H9 (cell line): ENCODE data around the gene JUP. TPM values are rescaled to one million over a fixed set of nuclear protein-coding genes. Genes with fewer than 3 reads are reported as not detected.

Source experiments
- DNase-seq: peaks from one replicate; pipeline ENCODE4 v3.0.0-alpha.2; 2017
- H2AFZ ChIP-seq: one replicate; pipeline ENCODE4 v1.6.1; 2013; ENCODE audit warnings: mild to moderate bottlenecking, low read length, control low read depth, moderate library complexity
- H2AK5ac ChIP-seq: 2 replicates; pipeline ENCODE4 v1.6.1; 2013; ENCODE audit warnings: low read length, control low read depth, mixed read lengths; ENCODE audit not compliant: insufficient read length
- H2BK120ac ChIP-seq: one replicate; pipeline ENCODE4 v1.6.1; 2013; ENCODE audit warnings: low read depth, mild to moderate bottlenecking, low read length, control low read depth, inconsistent platforms; ENCODE audit not compliant: poor library complexity, severe bottlenecking
- H2BK12ac ChIP-seq: 2 replicates; pipeline ENCODE4 v1.6.1; 2013; ENCODE audit warnings: low read length, control low read depth, mixed read lengths, low read depth; ENCODE audit not compliant: insufficient read length
- H2BK15ac ChIP-seq: 2 replicates; pipeline ENCODE4 v1.6.1; 2013; ENCODE audit warnings: low read depth, low read length, control low read depth
- H2BK20ac ChIP-seq: one replicate; pipeline ENCODE4 v1.6.1; 2013; ENCODE audit warnings: low read depth, mild to moderate bottlenecking, low read length, control low read depth, inconsistent platforms; ENCODE audit not compliant: poor library complexity, severe bottlenecking
- H2BK5ac ChIP-seq: 2 replicates; pipeline ENCODE4 v1.6.1; 2013; ENCODE audit warnings: low read length, control low read depth, mixed read lengths; ENCODE audit not compliant: insufficient read length
- H3K14ac ChIP-seq: 2 replicates; pipeline ENCODE4 v1.6.1; 2013; ENCODE audit warnings: low read length, control low read depth; ENCODE audit not compliant: insufficient read depth
- H3K18ac ChIP-seq: 2 replicates; pipeline ENCODE4 v1.6.1; 2013; ENCODE audit warnings: low read depth, mild to moderate bottlenecking, mixed read lengths, low read length, control low read depth; ENCODE audit not compliant: insufficient read length
- H3K23ac ChIP-seq: 2 replicates; pipeline ENCODE4 v1.6.1; 2013; ENCODE audit warnings: low read length, control low read depth, mixed read lengths, low read depth; ENCODE audit not compliant: insufficient read length
- H3K23me2 ChIP-seq: 2 replicates; pipeline ENCODE4 v1.6.1; 2013; ENCODE audit warnings: low read depth, mild to moderate bottlenecking, mixed read lengths, low read length, control low read depth; ENCODE audit not compliant: insufficient read length, poor library complexity, severe bottlenecking
- H3K27ac ChIP-seq: 2 replicates; pipeline ENCODE4 v1.5.1; 2013; ENCODE audit warnings: low read length, control low read depth, mixed read lengths, low read depth; ENCODE audit not compliant: insufficient read length
- H3K27me3 ChIP-seq: 2 replicates; pipeline ENCODE4 v1.6.1; 2013; ENCODE audit warnings: low read length, control low read depth, inconsistent platforms; ENCODE audit not compliant: insufficient read depth
- H3K4ac ChIP-seq: 2 replicates; pipeline ENCODE4 v1.6.1; 2013; ENCODE audit warnings: low read depth, mild to moderate bottlenecking, control low read depth, inconsistent platforms, low read length, moderate library complexity
- H3K4me1 ChIP-seq: 2 replicates; pipeline ENCODE4 v1.6.1; 2013; ENCODE audit warnings: low read length, control low read depth, inconsistent platforms; ENCODE audit not compliant: insufficient read depth
- H3K4me2 ChIP-seq: 2 replicates; pipeline ENCODE4 v1.6.1; 2013; ENCODE audit warnings: low read length, control low read depth, mixed read lengths; ENCODE audit not compliant: insufficient read length, insufficient read depth
- H3K56ac ChIP-seq: 2 replicates; pipeline ENCODE4 v1.6.1; 2013; ENCODE audit warnings: low read depth, mild to moderate bottlenecking, mixed read lengths, low read length, control low read depth; ENCODE audit not compliant: insufficient read length
- H3K79me1 ChIP-seq: 2 replicates; pipeline ENCODE4 v1.6.1; 2013; ENCODE audit warnings: low read depth, mild to moderate bottlenecking, moderate library complexity, low read length, control low read depth, inconsistent platforms; ENCODE audit not compliant: insufficient read depth, poor library complexity, severe bottlenecking
- H3K79me2 ChIP-seq: 2 replicates; pipeline ENCODE4 v1.6.1; 2013; ENCODE audit warnings: low read length, control low read depth, inconsistent platforms; ENCODE audit not compliant: insufficient read depth
- H3K9ac ChIP-seq: 2 replicates; pipeline ENCODE4 v1.6.1; 2013; ENCODE audit warnings: low read length, control low read depth, mixed read lengths; ENCODE audit not compliant: insufficient read length; ENCODE audit errors: extremely low read depth
- H3K9me3 ChIP-seq: one replicate; pipeline ENCODE4 v1.6.1; 2013; ENCODE audit warnings: low read depth, low read length, inconsistent platforms; ENCODE audit not compliant: control insufficient read depth
- H3T11ph ChIP-seq: one replicate; pipeline ENCODE4 v1.6.1; 2013; ENCODE audit warnings: mild to moderate bottlenecking, low read length, control low read depth, inconsistent platforms
- H4K20me1 ChIP-seq: one replicate; pipeline ENCODE4 v1.6.1; 2013; ENCODE audit not compliant: control insufficient read depth, insufficient read length, insufficient read depth
- H4K5ac ChIP-seq: 2 replicates; pipeline ENCODE4 v1.6.1; 2013; ENCODE audit warnings: low read depth, mild to moderate bottlenecking, mixed read lengths, low read length, control low read depth; ENCODE audit not compliant: insufficient read length
- H4K8ac ChIP-seq: replicated peaks from 2 replicates; pipeline ENCODE4 v1.6.1; 2013; ENCODE audit warnings: low read length, control low read depth, mixed read lengths, low read depth; ENCODE audit not compliant: insufficient read length
- H4K91ac ChIP-seq: 2 replicates; pipeline ENCODE4 v1.6.1; 2013; ENCODE audit warnings: low read depth, mild to moderate bottlenecking, moderate library complexity, mixed read lengths, low read length, control low read depth; ENCODE audit not compliant: insufficient read length
- H3K27ac Mint-ChIP-seq, 3 experiments: 2 replicates in 2 of 3; 3 replicates in 1 of 3; pipeline ENCODE4 v1.8.0; 2020 to 2021; ENCODE audit warnings: mixed read lengths in 3 of 3, mild to moderate bottlenecking in 1 of 3, moderate library complexity in 1 of 3
- H3K27me3 Mint-ChIP-seq: 2 replicates; pipeline ENCODE4 v1.8.0; 2021; ENCODE audit warnings: low read depth, mild to moderate bottlenecking, moderate library complexity, mixed read lengths
- H3K36me3 Mint-ChIP-seq, 3 experiments: 2 replicates in 2 of 3; 3 replicates in 1 of 3; pipeline ENCODE4 v1.8.0; 2020 to 2021; ENCODE audit warnings: low read depth in 3 of 3, mixed read lengths in 3 of 3; ENCODE audit not compliant: insufficient read depth in 1 of 3
- H3K4me1 Mint-ChIP-seq, 2 experiments: 2 replicates each; pipeline ENCODE4 v1.8.0; 2020; ENCODE audit warnings: mixed read lengths in 2 of 2
- H3K4me3 Mint-ChIP-seq, 2 experiments: 2 replicates in 1 of 2; 3 replicates in 1 of 2; pipeline ENCODE4 v1.8.0; 2020 to 2021; ENCODE audit warnings: mild to moderate bottlenecking in 2 of 2, mixed read lengths in 2 of 2, moderate library complexity in 1 of 2
- H3K9me3 Mint-ChIP-seq, 2 experiments: 2 replicates in 1 of 2; 3 replicates in 1 of 2; pipeline ENCODE4 v1.8.0; 2020; ENCODE audit warnings: mild to moderate bottlenecking in 2 of 2, mixed read lengths in 2 of 2, moderate library complexity in 1 of 2
- WGBS: extraction: QIAGEN DNeasy Blood & Tissue Kit; methylation state at CpG from one replicate; pipeline ENCODE4 v1.1.7; 2013; ENCODE audit warnings: missing lambda C conversion rate, low lambda C conversion rate, mixed read lengths; ENCODE audit not compliant: insufficient read length; ENCODE audit errors: extremely low coverage; 5-methylcytosine and 5-hydroxymethylcytosine counted together
- total RNA-seq: library from RNA; stranded (reverse); gene quantifications from 2 replicates; pipeline ENCODE4 v1.2.1, GENCODE V29; 2021
- TF ChIP-seq, protein P1 (sequence below): fragments of 200-600 bp; sonication (generic); conservative IDR thresholded peaks from 3 replicates; pipeline ENCODE4 v1.8.0; 2021; ENCODE audit warnings: antibody characterized with exemption, mild to moderate bottlenecking

JUP gene
- total RNA-seq, 1 experiment from 2014 or later = 90.1 TPM

DNA sequence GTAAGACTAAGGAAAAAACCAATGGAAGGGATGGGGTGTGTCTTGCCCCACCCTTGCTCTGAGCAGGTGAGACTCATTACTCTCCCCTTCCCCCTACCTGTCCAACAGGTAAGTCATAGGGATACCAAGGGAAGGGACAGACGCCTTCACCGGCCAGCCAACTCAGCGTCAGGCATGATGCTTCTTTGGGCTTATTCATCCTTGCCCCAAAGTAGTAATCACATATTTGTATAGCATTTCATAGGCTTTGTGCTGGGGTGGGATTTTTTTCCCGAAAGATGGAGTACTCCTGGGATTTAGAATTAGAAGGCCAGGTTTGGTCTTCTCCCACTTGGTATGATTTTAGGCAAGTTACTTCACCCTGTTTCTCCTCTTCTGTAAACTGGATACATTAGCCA lies 509 bp upstream of the JUP start:
- Mint-ChIP-seq H3K4me1 (peaks cover 28 to 44% of the 10 kb centered on the region in 2 experiments), H3K36me3 (peaks cover 2 to 9% (median 4%) of the 10 kb centered on the region in 3 experiments; a peak in 5 of 7 replicates), H3K4me3 (peak overlapping the region; percentile 77 to 92), H3K27me3 (peaks cover 9% of the 10 kb centered on the region), H3K27ac (no peak overlapping the region), H3K9me3 (no peaks in the 10 kb centered on the region; a peak in 1 of 5 replicates)
- no peaks in the 10 kb centered on the region for H4K20me1 ChIP-seq
- H3K23me2 ChIP-seq = peaks cover 8% of the 10 kb centered on the region
- TF ChIP-seq, protein P1, sequence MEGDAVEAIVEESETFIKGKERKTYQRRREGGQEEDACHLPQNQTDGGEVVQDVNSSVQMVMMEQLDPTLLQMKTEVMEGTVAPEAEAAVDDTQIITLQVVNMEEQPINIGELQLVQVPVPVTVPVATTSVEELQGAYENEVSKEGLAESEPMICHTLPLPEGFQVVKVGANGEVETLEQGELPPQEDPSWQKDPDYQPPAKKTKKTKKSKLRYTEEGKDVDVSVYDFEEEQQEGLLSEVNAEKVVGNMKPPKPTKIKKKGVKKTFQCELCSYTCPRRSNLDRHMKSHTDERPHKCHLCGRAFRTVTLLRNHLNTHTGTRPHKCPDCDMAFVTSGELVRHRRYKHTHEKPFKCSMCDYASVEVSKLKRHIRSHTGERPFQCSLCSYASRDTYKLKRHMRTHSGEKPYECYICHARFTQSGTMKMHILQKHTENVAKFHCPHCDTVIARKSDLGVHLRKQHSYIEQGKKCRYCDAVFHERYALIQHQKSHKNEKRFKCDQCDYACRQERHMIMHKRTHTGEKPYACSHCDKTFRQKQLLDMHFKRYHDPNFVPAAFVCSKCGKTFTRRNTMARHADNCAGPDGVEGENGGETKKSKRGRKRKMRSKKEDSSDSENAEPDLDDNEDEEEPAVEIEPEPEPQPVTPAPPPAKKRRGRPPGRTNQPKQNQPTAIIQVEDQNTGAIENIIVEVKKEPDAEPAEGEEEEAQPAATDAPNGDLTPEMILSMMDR = no peak
- H4K91ac ChIP-seq = no peak overlapping the region
- H2BK5ac ChIP-seq = no peak overlapping the region
- H2AK5ac ChIP-seq = no peak overlapping the region
- no peak overlapping the region for H2BK15ac ChIP-seq
- no peaks in the 10 kb centered on the region for H3K9me3 ChIP-seq
- no peak overlapping the region for H3T11ph ChIP-seq
- no peaks in the 10 kb centered on the region for H3K79me1 ChIP-seq
- H3K9ac ChIP-seq = no peak overlapping the region
- no peak overlapping the region for H3K23ac ChIP-seq
- H3K14ac ChIP-seq = no peak overlapping the region
- H4K5ac ChIP-seq = no peak overlapping the region
- DNase-seq = no peak
- H3K4me1 ChIP-seq = peaks cover 2% of the 10 kb centered on the region; the same call in 1 of the 2 replicates
- no peak overlapping the region for H4K8ac ChIP-seq
- H2BK12ac ChIP-seq = no peak overlapping the region
- no peak overlapping the region for H3K18ac ChIP-seq
- H2BK120ac ChIP-seq = no peak overlapping the region
- no CpG with 5 or more reads among the region's 4 CpGs for WGBS
- no peak overlapping the region for H3K27ac ChIP-seq
- H2AFZ ChIP-seq = no peak overlapping the region
- no peak overlapping the region for H3K56ac ChIP-seq
- H3K4ac ChIP-seq = no peak overlapping the region
- no peaks in the 10 kb centered on the region; the same call in 1 of the 2 replicates for H3K79me2 ChIP-seq
- H3K27me3 ChIP-seq = no peaks in the 10 kb centered on the region
- no peak overlapping the region for H2BK20ac ChIP-seq
- no peak overlapping the region for H3K4me2 ChIP-seq
